ENCODE data around the gene CDC42EP4. TPM values are rescaled to one million over a fixed set of nuclear protein-coding genes. Genes with fewer than 3 reads are reported as not detected.

The CDC42EP4 gene
- total RNA-seq, 1 donor from 2014 or later, result 22.9 TPM

GRCh38 chr17:73320601-73321264 is 8.9 kb upstream of the CDC42EP4 start:
- no peak overlapping the region for H3K27ac Mint-ChIP-seq (ENCODE audit: unreplicated experiment)
- peaks cover 1% of the 10 kb centered on the region for H3K27me3 Mint-ChIP-seq (ENCODE audit: unreplicated experiment)
- peaks cover 9% of the 10 kb centered on the region for H3K4me1 Mint-ChIP-seq (ENCODE audit: unreplicated experiment)
- H3K9me3 Mint-ChIP-seq (ENCODE audit: unreplicated experiment), result no peaks in the 10 kb centered on the region
- DNase-seq (ENCODE audit: low spot score), result no peak
- H3K36me3 Mint-ChIP-seq (ENCODE audit: low read depth, unreplicated experiment), result no peaks in the 10 kb centered on the region
- TF ChIP-seq CTCF (IDR thresholded peaks at IDR 0.05; ENCODE audit: unreplicated experiment), result no peak
- H3K4me3 Mint-ChIP-seq (ENCODE audit: unreplicated experiment), result no peak overlapping the region

GRCh38 chr17:73319766-73320165 is 8.0 kb upstream of the CDC42EP4 start:
- Mint-ChIP-seq H3K4me3 (ENCODE audit: unreplicated experiment) (no peak overlapping the region), H3K4me1 (ENCODE audit: unreplicated experiment) (peaks cover 4% of the 10 kb centered on the region), H3K27ac (ENCODE audit: unreplicated experiment) (no peak overlapping the region), H3K36me3 (ENCODE audit: low read depth, unreplicated experiment) (no peaks in the 10 kb centered on the region), H3K9me3 (ENCODE audit: unreplicated experiment) (no peaks in the 10 kb centered on the region), H3K27me3 (ENCODE audit: unreplicated experiment) (peaks cover 1% of the 10 kb centered on the region)
- no peak for DNase-seq (ENCODE audit: low spot score)
- TF ChIP-seq CTCF (IDR thresholded peaks at IDR 0.05; ENCODE audit: unreplicated experiment), result no peak

GRCh38 chr17:73318836-73319235 is 7.0 kb upstream of the CDC42EP4 start:
- TF ChIP-seq CTCF (IDR thresholded peaks at IDR 0.05; ENCODE audit: unreplicated experiment), result no peak
- H3K4me3 Mint-ChIP-seq (ENCODE audit: unreplicated experiment), result no peak overlapping the region
- peaks cover 2% of the 10 kb centered on the region for H3K4me1 Mint-ChIP-seq (ENCODE audit: unreplicated experiment)
- no peaks in the 10 kb centered on the region for H3K36me3 Mint-ChIP-seq (ENCODE audit: low read depth, unreplicated experiment)
- H3K9me3 Mint-ChIP-seq (ENCODE audit: unreplicated experiment), result no peaks in the 10 kb centered on the region
- H3K27ac Mint-ChIP-seq (ENCODE audit: unreplicated experiment), result no peak overlapping the region
- peaks cover 1% of the 10 kb centered on the region for H3K27me3 Mint-ChIP-seq (ENCODE audit: unreplicated experiment)
- DNase-seq (ENCODE audit: low spot score), result no peak

- TF ChIP-seq CTCF (IDR thresholded peaks at IDR 0.05; ENCODE audit: unreplicated experiment), result no peak
- peaks cover 2% of the 10 kb centered on the region for H3K27me3 Mint-ChIP-seq (ENCODE audit: unreplicated experiment)
- DNase-seq (ENCODE audit: low spot score), result no peak
- peaks cover 3% of the 10 kb centered on the region for H3K4me1 Mint-ChIP-seq (ENCODE audit: unreplicated experiment)
- H3K36me3 Mint-ChIP-seq (ENCODE audit: low read depth, unreplicated experiment), result no peaks in the 10 kb centered on the region
- no peaks in the 10 kb centered on the region for H3K9me3 Mint-ChIP-seq (ENCODE audit: unreplicated experiment)
- no peak overlapping the region for H3K27ac Mint-ChIP-seq (ENCODE audit: unreplicated experiment)
- H3K4me3 Mint-ChIP-seq (ENCODE audit: unreplicated experiment), result no peak overlapping the region
Observed at GRCh38 chr17:73318427-73318813, 6.6 kb upstream of the CDC42EP4 start.

- Mint-ChIP-seq H3K4me1 (ENCODE audit: unreplicated experiment) (peaks cover 8% of the 10 kb centered on the region), H3K27me3 (ENCODE audit: unreplicated experiment) (peaks cover 3% of the 10 kb centered on the region), H3K36me3 (ENCODE audit: low read depth, unreplicated experiment) (no peaks in the 10 kb centered on the region), H3K9me3 (ENCODE audit: unreplicated experiment) (no peaks in the 10 kb centered on the region), H3K27ac (ENCODE audit: unreplicated experiment) (no peak overlapping the region), H3K4me3 (ENCODE audit: unreplicated experiment) (no peak overlapping the region)
- TF ChIP-seq CTCF (IDR thresholded peaks at IDR 0.05; ENCODE audit: unreplicated experiment), result no peak
- no peak for DNase-seq (ENCODE audit: low spot score)
Observed at GRCh38 chr17:73317513-73318426, 6.0 kb upstream of the CDC42EP4 start.
